Thyroid gland (tissue), 4 donors: ENCODE data around the gene PLEKHN1. TPM values are rescaled to one million over a fixed set of nuclear protein-coding genes. Genes with fewer than 3 reads are reported as not detected.

Source experiments
- DNase-seq, 2 donors: peaks; one replicate each; pipeline ENCODE4 v3.0.0-alpha.2; 2019
- H3K27ac ChIP-seq, 3 donors: fragments of 200-600 bp; sonication (generic); 1 replicate in 2 of 3; 2 replicates in 1 of 3; pipeline ENCODE4 v1.5.1; 2016 to 2019; ENCODE audit warnings: mild to moderate bottlenecking in 1 of 3, moderate library complexity in 1 of 3
- H3K27me3 ChIP-seq: fragments of 200-600 bp; sonication (generic); one replicate; pipeline ENCODE4 v1.5.1; 2019
- H3K36me3 ChIP-seq, 2 donors: fragments of 200-600 bp; sonication (generic); one replicate each; pipeline ENCODE4 v1.5.1; 2016 to 2019
- H3K4me1 ChIP-seq, 2 donors: fragments of 200-600 bp; sonication (generic); one replicate each; pipeline ENCODE4 v1.5.1; 2017 to 2019
- H3K4me3 ChIP-seq, 3 donors: fragments of 200-600 bp; sonication (generic); replicated peaks in 1 of 3; 1 replicate in 2 of 3; 2 replicates in 1 of 3; pipeline ENCODE4 v1.5.1; 2016; ENCODE audit warnings: mild to moderate bottlenecking in 1 of 3
- H3K9me3 ChIP-seq: fragments of 200-600 bp; sonication (generic); one replicate; pipeline ENCODE4 v1.5.1; 2017
- POLR2A ChIP-seq, 2 donors: fragments of 450-650 bp; IDR thresholded peaks; one replicate each; pipeline ENCODE4 v1.6.1; 2017; ENCODE audit warnings: antibody characterized with exemption in 2 of 2, mild to moderate bottlenecking in 2 of 2, moderate library complexity in 1 of 2
- WGBS, 2 donors: methylation state at CpG; one replicate each; pipeline ENCODE4 v1.1.5; 2017; 5-methylcytosine and 5-hydroxymethylcytosine counted together
- intact Hi-C: fragments of 100-400 bp; cut with DNase I; formaldehyde crosslinking; loops from one replicate; pipeline ENCODE4 v1.15.1; 2023
- total RNA-seq, 4 donors: library from RNA; depleted of rRNA; stranded (reverse); fragments of >200 nt; gene quantifications; one replicate each; pipeline ENCODE4 v1.2.3, GENCODE V29; 2016
- TF ChIP-seq, protein P1 (sequence below), 6 experiments: fragments of 200-600 bp in 3 of 6; fragments of 450-650 bp in 3 of 6; sonication (generic) in 3 of 6; IDR thresholded peaks; one replicate each; pipeline ENCODE4 v1.5.1; 2016 to 2019; ENCODE audit warnings: antibody characterized with exemption in 6 of 6, mild to moderate bottlenecking in 2 of 6, inconsistent platforms in 1 of 6, moderate library complexity in 1 of 6

PLEKHN1 gene
- total RNA-seq, 4 donors from 2014 or later: 0.25 to 0.27 TPM; not detected in 2

DNA sequence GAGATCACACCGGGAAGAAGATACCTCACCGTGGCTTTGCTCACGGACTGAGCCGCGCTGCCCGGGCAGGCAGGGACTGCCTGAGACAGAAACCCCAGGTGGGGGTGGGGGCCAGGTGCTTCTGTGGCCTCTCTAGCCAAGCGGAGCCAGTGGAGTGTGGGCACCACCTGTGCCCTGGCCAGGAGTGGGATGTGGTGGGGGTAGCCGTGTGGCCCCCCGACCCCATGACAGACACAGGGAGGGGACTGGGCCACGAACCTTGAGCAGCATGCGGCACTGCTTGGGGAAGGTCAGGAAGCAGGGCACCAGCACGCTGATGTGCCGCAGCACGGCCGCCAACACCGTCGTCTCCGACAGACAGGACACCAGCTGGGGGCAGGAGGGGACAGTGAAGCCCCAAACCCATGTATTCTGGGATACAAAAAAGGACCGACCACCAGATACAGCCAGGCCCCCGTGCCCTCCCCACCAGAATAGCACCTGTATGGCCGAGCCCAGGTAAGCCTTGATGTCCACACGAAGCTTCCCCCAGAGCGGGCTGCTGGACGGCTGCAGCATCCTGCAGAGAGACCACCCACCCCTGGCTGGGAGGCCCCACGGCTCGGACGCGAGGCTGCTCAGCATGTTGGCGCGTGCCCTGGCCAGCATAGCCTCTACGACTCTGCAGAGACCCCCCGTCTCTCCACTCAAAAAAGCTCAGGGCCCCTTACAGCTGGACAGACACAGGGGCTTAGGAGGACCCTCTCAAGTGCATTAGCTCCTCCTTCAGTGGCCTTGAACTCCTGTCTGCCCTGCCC is 12.6 kb upstream of the PLEKHN1 start:
- 96 to 97% methylated on average over 18 to 21 of the region's 32 CpGs for whole genome bisulfite sequencing, 2 donors
- no peak for DNase-seq
- intact Hi-C loops: no loop called here
- Histone ChIP-seq H3K36me3 (peaks cover 67 to 69% of the 10 kb centered on the region in 2 donors), H3K4me1 (peaks cover 11 to 14% of the 10 kb centered on the region in 2 donors), H3K4me3 (no peak overlapping the region), H3K27me3 (no peaks in the 10 kb centered on the region), H3K9me3 (no peaks in the 10 kb centered on the region), H3K27ac (no peak overlapping the region)
- TF ChIP-seq POLR2A (IDR thresholded peaks at IDR 0.05): no peak
- TF ChIP-seq, protein P1, sequence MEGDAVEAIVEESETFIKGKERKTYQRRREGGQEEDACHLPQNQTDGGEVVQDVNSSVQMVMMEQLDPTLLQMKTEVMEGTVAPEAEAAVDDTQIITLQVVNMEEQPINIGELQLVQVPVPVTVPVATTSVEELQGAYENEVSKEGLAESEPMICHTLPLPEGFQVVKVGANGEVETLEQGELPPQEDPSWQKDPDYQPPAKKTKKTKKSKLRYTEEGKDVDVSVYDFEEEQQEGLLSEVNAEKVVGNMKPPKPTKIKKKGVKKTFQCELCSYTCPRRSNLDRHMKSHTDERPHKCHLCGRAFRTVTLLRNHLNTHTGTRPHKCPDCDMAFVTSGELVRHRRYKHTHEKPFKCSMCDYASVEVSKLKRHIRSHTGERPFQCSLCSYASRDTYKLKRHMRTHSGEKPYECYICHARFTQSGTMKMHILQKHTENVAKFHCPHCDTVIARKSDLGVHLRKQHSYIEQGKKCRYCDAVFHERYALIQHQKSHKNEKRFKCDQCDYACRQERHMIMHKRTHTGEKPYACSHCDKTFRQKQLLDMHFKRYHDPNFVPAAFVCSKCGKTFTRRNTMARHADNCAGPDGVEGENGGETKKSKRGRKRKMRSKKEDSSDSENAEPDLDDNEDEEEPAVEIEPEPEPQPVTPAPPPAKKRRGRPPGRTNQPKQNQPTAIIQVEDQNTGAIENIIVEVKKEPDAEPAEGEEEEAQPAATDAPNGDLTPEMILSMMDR (IDR thresholded peaks at IDR 0.05): no peak

DNA sequence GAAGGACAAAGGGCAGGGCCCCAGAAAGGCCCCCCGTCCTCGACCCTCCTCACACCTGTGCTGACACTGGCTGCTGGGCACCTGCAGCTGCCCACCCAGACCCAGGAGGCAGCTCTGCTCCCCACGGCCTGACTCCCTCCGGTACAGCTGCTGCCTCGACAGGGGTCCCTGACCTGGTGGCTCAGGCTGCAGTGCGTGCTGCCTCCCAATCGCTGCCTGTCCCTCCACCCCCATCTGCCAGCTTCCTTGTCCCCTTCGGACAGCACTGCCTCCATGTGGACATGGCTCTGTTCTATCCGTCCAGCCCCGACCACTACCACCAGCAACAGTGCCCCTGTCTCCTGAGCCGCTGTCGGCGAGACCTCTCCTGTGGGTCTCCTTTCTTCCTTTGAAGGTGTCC is 11.4 kb upstream of the PLEKHN1 start:
- peaks cover 63 to 64% of the 10 kb centered on the region in 2 donors for H3K36me3 ChIP-seq
- intact Hi-C loops: no loop called here
- no peak overlapping the region for H3K27ac ChIP-seq

DNA sequence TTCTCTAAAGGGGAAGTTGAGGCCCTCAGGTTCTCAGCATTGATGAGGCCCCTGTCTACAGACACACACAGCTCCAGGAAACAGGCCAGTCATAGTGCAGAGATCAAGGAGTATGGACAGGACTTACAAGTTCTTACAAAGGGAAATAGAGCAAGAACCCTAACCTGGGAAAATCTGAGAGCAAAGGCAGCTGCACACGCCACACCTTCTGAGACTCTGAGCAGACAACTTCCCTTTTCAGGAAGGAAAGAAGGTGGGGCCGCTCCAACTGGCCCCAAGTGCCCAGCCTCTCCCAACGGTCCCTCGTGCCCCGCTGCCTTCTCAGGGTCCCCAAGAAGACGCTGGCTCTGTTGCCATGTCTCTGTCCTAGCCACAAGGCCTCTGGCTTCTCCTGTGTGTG is 10.8 kb upstream of the PLEKHN1 start:
- Histone ChIP-seq H3K27me3 (no peaks in the 10 kb centered on the region), H3K27ac (no peak overlapping the region), H3K4me1 (peaks cover 17 to 24% of the 10 kb centered on the region in 2 donors), H3K36me3 (peaks cover 58 to 61% of the 10 kb centered on the region in 2 donors), H3K9me3 (no peaks in the 10 kb centered on the region), H3K4me3 (no peak overlapping the region)
- WGBS, 2 donors: 89 to 92% methylated on average over 6 of the region's 6 CpGs
- intact Hi-C loops: no loop called here
- no peak for DNase-seq
- no peak for TF ChIP-seq POLR2A (IDR thresholded peaks at IDR 0.05)
- TF ChIP-seq, protein P1 (IDR thresholded peaks at IDR 0.05): no peak

More for the DNA sequence above, 11.4 kb upstream of the PLEKHN1 start:
- Histone ChIP-seq H3K9me3 (no peaks in the 10 kb centered on the region), H3K4me3 (no peak overlapping the region), H3K4me1 (peaks cover 17 to 20% of the 10 kb centered on the region in 2 donors), H3K27me3 (no peaks in the 10 kb centered on the region)
- DNase-seq: no peak
- TF ChIP-seq, protein P1 (IDR thresholded peaks at IDR 0.05): no peak
- TF ChIP-seq POLR2A (IDR thresholded peaks at IDR 0.05): no peak
- WGBS, 2 donors: 90 to 94% methylated on average over 13 of the region's 13 CpGs

DNA sequence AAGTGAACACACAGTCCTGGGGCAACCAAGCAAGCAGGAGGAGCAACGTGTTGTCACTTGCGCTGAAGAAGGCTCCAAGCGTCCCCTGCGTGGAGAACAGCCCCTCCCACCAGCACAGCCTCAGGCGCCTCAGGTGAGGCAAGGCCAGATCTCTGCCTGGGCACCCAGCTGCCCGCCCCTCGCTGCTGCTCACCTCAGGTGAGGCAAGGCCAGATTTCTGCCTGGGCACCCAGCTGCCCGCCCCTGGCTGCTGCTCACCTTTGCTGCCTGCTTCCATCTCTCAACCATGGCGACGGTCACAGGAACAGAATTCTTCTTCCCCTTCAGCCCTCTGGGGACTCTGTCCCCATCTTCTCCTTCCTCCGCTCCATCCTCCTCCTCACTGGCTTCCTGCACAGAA is 9.6 kb upstream of the PLEKHN1 start:
- intact Hi-C loops: no loop called here
- 87 to 96% methylated on average over 11 of the region's 11 CpGs for WGBS, 2 donors

More for the DNA sequence above, 9.6 kb upstream of the PLEKHN1 start:
- Histone ChIP-seq H3K4me3 (no peak overlapping the region), H3K9me3 (no peaks in the 10 kb centered on the region), H3K4me1 (peaks cover 17 to 28% of the 10 kb centered on the region in 2 donors), H3K27me3 (no peaks in the 10 kb centered on the region), H3K36me3 (peaks cover 49 to 51% of the 10 kb centered on the region in 2 donors), H3K27ac (no peak overlapping the region)
- no peak for DNase-seq
- TF ChIP-seq POLR2A (IDR thresholded peaks at IDR 0.05): no peak
- TF ChIP-seq, protein P1 (IDR thresholded peaks at IDR 0.05): no peak
